SK-N-SH treated with all-trans-retinoic acid at 6 μM for 48 hours (cell line): ENCODE measurements around the gene MED4.

Experiments used
- ATAC-seq: fragments of 200-7000 bp; cut with Tn5 transposase; 3 replicates; pipeline ENCODE4 v1.9.1; 2020; ENCODE audit warnings: mild to moderate bottlenecking, moderate library complexity
- ARNTL ChIP-seq: fragments of 450-650 bp; formaldehyde crosslinking; IDR thresholded peaks from 2 replicates; pipeline ENCODE4 v1.5.0; 2020; ENCODE audit warnings: low read depth, mild to moderate bottlenecking, moderate library complexity, borderline replicate concordance
- BACH2 ChIP-seq: fragments of 250-450 bp; sonication (Bioruptor Pico); IDR thresholded peaks from 2 replicates; pipeline ENCODE4 v1.9.0; 2021; ENCODE audit warnings: mild to moderate bottlenecking, borderline replicate concordance
- CREB5 ChIP-seq: fragments of 250-450 bp; sonication (Bioruptor Pico); IDR thresholded peaks from 2 replicates; pipeline ENCODE4 v1.5.1; 2020; ENCODE audit warnings: low read depth, mild to moderate bottlenecking, moderate library complexity
- CSRNP3 ChIP-seq: fragments of 250-450 bp; sonication (Bioruptor Pico); IDR thresholded peaks from 2 replicates; pipeline ENCODE4 v1.5.1; 2021; ENCODE audit warnings: mild to moderate bottlenecking, moderate library complexity
- ESRRG ChIP-seq: fragments of 250-450 bp; sonication (Bioruptor Pico); IDR thresholded peaks from 2 replicates; pipeline ENCODE4 v1.6.1; 2021; ENCODE audit warnings: mild to moderate bottlenecking
- GLIS3 ChIP-seq: fragments of 250-450 bp; sonication (Bioruptor Pico); IDR thresholded peaks from 2 replicates; pipeline ENCODE4 v1.5.0; 2020; ENCODE audit warnings: mild to moderate bottlenecking, moderate library complexity
- ISL1 ChIP-seq: fragments of 250-450 bp; sonication (Bioruptor Pico); IDR thresholded peaks from 2 replicates; pipeline ENCODE4 v2.1.2; 2022; ENCODE audit warnings: mild to moderate bottlenecking, moderate library complexity
- OSR1 ChIP-seq: fragments of 250-450 bp; sonication (Bioruptor Pico); IDR thresholded peaks from 2 replicates; pipeline ENCODE4 v1.8.0; 2022; ENCODE audit warnings: moderate library complexity, mild to moderate bottlenecking, inconsistent platforms
- PATZ1 ChIP-seq: fragments of 250-450 bp; sonication (Bioruptor Pico); IDR thresholded peaks from 2 replicates; pipeline ENCODE4 v1.8.0; 2020; ENCODE audit warnings: mild to moderate bottlenecking, moderate library complexity, borderline replicate concordance
- POU6F1 ChIP-seq: fragments of 250-450 bp; sonication (Bioruptor Pico); IDR thresholded peaks from 2 replicates; pipeline ENCODE4 v1.8.0; 2021; ENCODE audit warnings: low read depth, mild to moderate bottlenecking, moderate library complexity, borderline replicate concordance
- PPARA ChIP-seq: fragments of 250-450 bp; sonication (Bioruptor Pico); IDR thresholded peaks from 2 replicates; pipeline ENCODE4 v1.5.0; 2020; ENCODE audit warnings: mild to moderate bottlenecking, borderline replicate concordance
- RARB ChIP-seq: fragments of 250-450 bp; sonication (Bioruptor Pico); IDR thresholded peaks from 2 replicates; pipeline ENCODE4 v1.8.0; 2021; ENCODE audit warnings: mild to moderate bottlenecking, moderate library complexity
- SNAI2 ChIP-seq: fragments of 250-450 bp; sonication (Bioruptor Pico); IDR thresholded peaks from 2 replicates; pipeline ENCODE4 v1.5.0; 2020; ENCODE audit warnings: mild to moderate bottlenecking, moderate library complexity
- TCF4 ChIP-seq: fragments of 250-450 bp; sonication (Bioruptor Pico); IDR thresholded peaks from 2 replicates; pipeline ENCODE4 v1.8.0; 2021; ENCODE audit warnings: mild to moderate bottlenecking, moderate library complexity, borderline replicate concordance
- TOX ChIP-seq: fragments of 250-450 bp; sonication (Bioruptor Pico); IDR thresholded peaks from 2 replicates; pipeline ENCODE4 v1.8.0; 2021; ENCODE audit warnings: mild to moderate bottlenecking, moderate library complexity, borderline replicate concordance
- TSHZ2 ChIP-seq: fragments of 250-450 bp; sonication (Bioruptor Pico); IDR thresholded peaks from 2 replicates; pipeline ENCODE4 v1.5.0; 2020; ENCODE audit warnings: mild to moderate bottlenecking, moderate library complexity
- ZC3H10 ChIP-seq: fragments of 250-450 bp; sonication (Bioruptor Pico); IDR thresholded peaks from 2 replicates; pipeline ENCODE4 v1.5.1; 2021; ENCODE audit warnings: mild to moderate bottlenecking, moderate library complexity
- ZFP3 ChIP-seq: fragments of 250-450 bp; sonication (Bioruptor Pico); IDR thresholded peaks from 2 replicates; pipeline ENCODE4 v1.5.0; 2020; ENCODE audit warnings: mild to moderate bottlenecking, moderate library complexity
- ZFP30 ChIP-seq: fragments of 450-650 bp; formaldehyde crosslinking; IDR thresholded peaks from 2 replicates; pipeline ENCODE4 v1.5.0; 2022; ENCODE audit warnings: mild to moderate bottlenecking, moderate library complexity

MED4 gene

GRCh38 chr13:48038761-48039160 lies 56.1 kb downstream of the MED4 start (continued):
- TF ChIP-seq GLIS3 (no peak), CSRNP3 (CRISPR knock-in tag) (no peak), ARNTL (no peak), OSR1 (CRISPR knock-in tag) (no peak)
- TF ChIP-seq, all 23 proteins: peak for 0

- peak; percentile 97 for ATAC-seq
- no peak for TF ChIP-seq POU6F1
- TF ChIP-seq ISL1 (CRISPR knock-in tag), result no peak
- TF ChIP-seq ZFP3 (CRISPR knock-in tag), result 0 out of 2 replicates have a peak, but pooled peaks have one; percentile 45
- no peak for TF ChIP-seq PPARA (CRISPR knock-in tag)
- peak; percentile 51; the same call in 1 of the 2 replicates for TF ChIP-seq TSHZ2 (CRISPR knock-in tag)
- TF ChIP-seq, all 23 proteins: peak for 2
Observed at GRCh38 chr13:48037346-48038173, 57.3 kb downstream of the MED4 start, which contains the start of gene NUDT15. TSS of gene NUDT15 (plus strand) at chr13:48037726. CDS start at chr13:48037747, 21 bp downstream.

GRCh38 chr13:48029859-48030258 lies 65.0 kb downstream of the MED4 start:
- no peak for ATAC-seq
- TF ChIP-seq ZFP30 (CRISPR knock-in tag), result no peak
- TF ChIP-seq ESRRG (CRISPR knock-in tag), result no peak
- TF ChIP-seq PPARA (CRISPR knock-in tag), result no peak
- no peak for TF ChIP-seq TOX (CRISPR knock-in tag)
- no peak for TF ChIP-seq RARB (CRISPR knock-in tag)
- TF ChIP-seq PATZ1 (CRISPR knock-in tag), result no peak
- TF ChIP-seq ISL1 (CRISPR knock-in tag), result no peak
- no peak for TF ChIP-seq POU6F1
- TF ChIP-seq OSR1 (CRISPR knock-in tag), result no peak
- TF ChIP-seq ZC3H10 (CRISPR knock-in tag), result no peak
- TF ChIP-seq SNAI2, result no peak
- no peak for TF ChIP-seq ZFP3 (CRISPR knock-in tag)
- no peak for TF ChIP-seq TCF4 (CRISPR knock-in tag)
- no peak for TF ChIP-seq BACH2 (CRISPR knock-in tag)
- no peak for TF ChIP-seq CSRNP3 (CRISPR knock-in tag)
- TF ChIP-seq ARNTL, result no peak
- TF ChIP-seq CREB5, result no peak
